Esophagus squamous epithelium (tissue), 5 donors: Measurements from ENCODE around the gene GRN. TPM values are rescaled to one million over a fixed set of nuclear protein-coding genes. Genes with fewer than 3 reads are reported as not detected.

ENCODE experiments used
- DNase-seq: peaks from one replicate; lab custom pipeline; 2025; lab: John Stamatoyannopoulos, UW
- H3K27ac ChIP-seq, 4 donors: fragments of 200-600 bp; sonication (generic); one replicate each; pipeline ENCODE4 v1.5.1; 2016 to 2019; ENCODE audit warnings: mild to moderate bottlenecking in 1 of 4
- H3K27me3 ChIP-seq, 4 donors: fragments of 200-600 bp; sonication (generic); 1 replicate in 3 of 4; 2 replicates in 1 of 4; pipeline versions ENCODE4 v1.5.1 to v1.6.0; 2017 to 2021; ENCODE audit warnings: antibody characterized with exemption in 1 of 4
- H3K36me3 ChIP-seq, 3 donors: fragments of 200-600 bp; sonication (generic); one replicate each; pipeline ENCODE4 v1.5.1; 2016 to 2019
- H3K4me1 ChIP-seq, 3 donors: fragments of 200-600 bp; sonication (generic); one replicate each; pipeline ENCODE4 v1.5.1; 2017 to 2019
- H3K4me3 ChIP-seq, 4 donors: fragments of 200-600 bp; sonication (generic); 1 replicate in 3 of 4; 2 replicates in 1 of 4; pipeline ENCODE4 v1.5.1; 2016 to 2019; ENCODE audit warnings: mild to moderate bottlenecking in 2 of 4, moderate library complexity in 1 of 4
- H3K9me3 ChIP-seq, 3 donors: fragments of 200-600 bp; sonication (generic); one replicate each; pipeline ENCODE4 v1.5.1; 2016 to 2019
- CTCF ChIP-seq, 6 experiments: fragments of 450-650 bp in 4 of 6; fragments of 200-600 bp in 2 of 6; sonication (generic) in 2 of 6; IDR thresholded peaks; one replicate each; pipeline ENCODE4 v1.5.1; 2016 to 2019; ENCODE audit warnings: antibody characterized with exemption in 6 of 6, mild to moderate bottlenecking in 4 of 6, moderate library complexity in 4 of 6
- POLR2A ChIP-seq, 4 donors: fragments of 450-650 bp; IDR thresholded peaks; one replicate each; pipeline ENCODE4 v1.6.1; 2017; ENCODE audit warnings: antibody characterized with exemption in 4 of 4, mild to moderate bottlenecking in 4 of 4, moderate library complexity in 3 of 4
- WGBS, 2 donors: methylation state at CpG; one replicate each; pipeline ENCODE4 v1.1.5; 2018; 5-methylcytosine and 5-hydroxymethylcytosine counted together
- intact Hi-C: fragments of 100-400 bp; cut with DNase I; formaldehyde crosslinking; loops from one replicate; pipeline ENCODE4 v1.15.0; 2022
- total RNA-seq, 4 donors: library from RNA; depleted of rRNA; stranded (reverse); fragments of >200 nt; gene quantifications; one replicate each; pipeline ENCODE4 v1.1.0, GENCODE V29; 2016
- donor health status: DM: yes; HTN: yes; CAD: no.

GRN gene
- total RNA-seq, 4 donors from 2014 or later, result 428 to 1,204 (median 642) TPM

- H3K36me3 ChIP-seq, result peaks cover 23 to 46% (median 32%) of the 10 kb centered on the region in 3 donors
- 82 to 95% methylated on average over 4 to 13 of the region's 27 CpGs for WGBS, 2 donors
- H3K4me3 ChIP-seq, result peak overlapping the region; percentile 77 to 90 (median 88)
- intact Hi-C loops, result loop anchor here (5.0 kb wide), 1 partner anchor 111 kb away; no protein-coding TSS in a partner anchor
- no peaks in the 10 kb centered on the region for H3K27me3 ChIP-seq
- DNase-seq, result no peak
- peaks cover 23 to 53% (median 26%) of the 10 kb centered on the region in 3 donors for H3K4me1 ChIP-seq
- H3K9me3 ChIP-seq, result no peaks in the 10 kb centered on the region
- TF ChIP-seq POLR2A (IDR thresholded peaks at IDR 0.05), result no peak
- no peak for TF ChIP-seq CTCF (IDR thresholded peaks at IDR 0.05)
- H3K27ac ChIP-seq, result peak overlapping the region; percentile 88 to 94 (median 94)
These were observed 21.6 kb upstream of the GRN start for GRCh38 chr17:44323359-44324091.

GRCh38 chr17:44324092-44324570, 21.0 kb upstream of the GRN start:
- Histone ChIP-seq H3K4me1 (peaks cover 23 to 56% (median 26%) of the 10 kb centered on the region in 3 donors), H3K36me3 (peaks cover 23 to 40% (median 32%) of the 10 kb centered on the region in 3 donors), H3K9me3 (no peaks in the 10 kb centered on the region), H3K4me3 (peak overlapping the region; percentile 77 to 90 (median 88)), H3K27ac (peak overlapping the region; percentile 88 to 94 (median 94)), H3K27me3 (no peaks in the 10 kb centered on the region)
- DNase-seq, result no peak
- intact Hi-C loops, result loop anchor here (5.0 kb wide), 1 partner anchor 112 kb away; no protein-coding TSS in a partner anchor
- TF ChIP-seq POLR2A (IDR thresholded peaks at IDR 0.05) (no peak), CTCF (IDR thresholded peaks at IDR 0.05) (no peak)
- WGBS, 2 donors, result 0% methylated on average over 7 of the region's 38 CpGs; no CpG with 5 or more reads in 1 of the 2 donors

GRCh38 chr17:44324571-44325275, 20.4 kb upstream of the GRN start, which contains the start of gene SLC25A39:
TSS of gene SLC25A39 (minus strand) at chr17:44324823. CDS start at chr17:44323562, 1,261 bp downstream.
- intact Hi-C loops, result loop anchor here (5.0 kb wide), 1 partner anchor 112 kb away; no protein-coding TSS in a partner anchor
- Histone ChIP-seq H3K27ac (peak within 1 kb of the TSS; percentile 88 to 94 (median 94)), H3K27me3 (no peaks in the 10 kb centered on the region), H3K4me3 (peak within 1 kb of the TSS; percentile 77 to 90 (median 88)), H3K4me1 (peaks cover 23 to 56% (median 26%) of the 10 kb centered on the region in 3 donors), H3K9me3 (no peaks in the 10 kb centered on the region), H3K36me3 (peaks cover 19 to 34% (median 26%) of the 10 kb centered on the region in 3 donors)
- WGBS, 2 donors, result 0 to 1% methylated on average over 10 to 30 of the region's 85 CpGs
- TF ChIP-seq POLR2A (IDR thresholded peaks at IDR 0.05), result peak in 3 of 4 donors; percentile 66 to 83 (median 69)
- TF ChIP-seq CTCF (IDR thresholded peaks at IDR 0.05), result peak in 1 of 6 experiments; percentile 42
- peak; percentile 66 for DNase-seq

- peak overlapping the region; percentile 88 to 94 (median 94) for H3K27ac ChIP-seq
- intact Hi-C loops, result no loop called here
- peak; percentile 77 for DNase-seq
These were observed 18.1 kb upstream of the GRN start for GRCh38 chr17:44326861-44327444.

More at GRCh38 chr17:44326861-44327444, 18.1 kb upstream of the GRN start:
- Histone ChIP-seq H3K4me1 (peaks cover 23 to 68% (median 26%) of the 10 kb centered on the region in 3 donors), H3K36me3 (peaks cover 0 to 12% (median 5%) of the 10 kb centered on the region in 3 donors), H3K27me3 (no peaks in the 10 kb centered on the region), H3K4me3 (peak overlapping the region in 3 of 4 donors; percentile 77 to 90 (median 87)), H3K9me3 (no peaks in the 10 kb centered on the region)
- TF ChIP-seq POLR2A (IDR thresholded peaks at IDR 0.05) (no peak), CTCF (IDR thresholded peaks at IDR 0.05) (peak in 1 of 6 experiments; percentile 46)
- WGBS, 2 donors, result 48 to 60% methylated on average over 9 to 17 of the region's 31 CpGs
